Activated CD4-positive, CD25-positive, alpha-beta regulatory T cell treated with anti-CD3 and anti-CD28 coated beads, Interleukin-2, amount 50 U/mL, for 72 hours (primary cell): ENCODE data around the gene FAM76A.
"Not testable (repeated sequence)": the region's sequence is repeated elsewhere in the genome, so short reads cannot be mapped to it uniquely, and the experiment has no call there.

Experiments used
- DNase-seq: peaks from one replicate; pipeline ENCODE4 v3.0.0; 2021

The FAM76A gene

DNA sequence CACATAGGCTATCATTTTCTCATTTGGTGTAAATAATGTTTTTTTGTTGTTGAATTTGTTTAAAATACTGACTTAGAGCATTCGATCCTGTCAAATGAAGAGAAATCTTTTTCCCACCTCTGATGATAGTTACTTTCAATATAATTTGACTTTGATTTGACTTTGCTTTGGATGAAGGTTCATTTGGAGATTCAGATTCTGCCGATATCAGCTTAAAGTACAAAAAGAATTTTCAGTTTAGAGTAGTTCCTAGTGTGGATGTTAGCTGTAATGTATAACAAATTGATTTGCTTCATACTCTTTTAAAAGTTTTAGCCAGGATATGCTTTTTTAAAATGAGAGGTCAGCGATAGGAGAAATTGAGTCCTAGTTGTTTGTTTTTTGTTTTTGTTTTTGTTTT, 57.2 kb downstream of the FAM76A start:
- DNase-seq = no peak

DNA sequence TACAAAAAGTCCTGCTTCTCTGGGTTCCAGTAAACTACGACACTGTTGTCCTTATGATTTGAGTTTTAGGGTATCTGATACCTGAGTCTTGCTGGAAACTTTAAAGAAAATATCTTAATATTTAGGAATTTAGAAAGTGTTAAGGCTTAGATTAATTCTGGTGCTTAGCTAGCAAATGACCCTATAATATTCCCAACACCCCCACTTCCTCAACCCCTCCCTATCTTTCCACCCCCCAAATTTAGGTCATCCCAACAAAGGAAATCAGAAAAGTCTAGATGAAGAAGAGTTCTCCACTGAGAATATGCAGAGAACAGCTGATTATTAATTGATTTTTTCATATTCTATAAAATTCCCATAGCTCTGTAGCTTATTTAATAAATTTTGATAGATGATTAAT, 58.9 kb downstream of the FAM76A start:
- no peak for DNase-seq

GRCh38 chr1:27785781-27786455, 60.2 kb downstream of the FAM76A start:
- no peak for DNase-seq

DNA sequence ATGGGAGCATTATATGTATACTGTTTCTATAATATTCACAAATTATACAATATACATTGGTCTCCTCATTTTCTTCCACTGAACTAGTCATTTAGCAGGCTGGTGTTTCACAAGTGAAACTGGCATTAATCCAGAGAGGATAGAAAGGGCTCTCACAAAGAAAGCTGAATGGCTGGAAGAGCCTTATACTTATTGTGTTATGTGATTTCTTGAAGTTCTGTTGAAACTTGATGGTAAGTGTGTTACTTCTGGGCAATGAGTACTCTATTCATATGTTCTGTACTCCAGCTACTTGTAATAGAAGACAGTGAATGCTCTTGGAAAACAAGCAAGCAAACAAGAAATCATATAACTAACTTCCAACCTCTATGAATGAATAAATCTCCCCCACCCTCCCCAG, 62.1 kb downstream of the FAM76A start:
- DNase-seq = no peak

- DNase-seq = no peak
These were observed 63.8 kb downstream of the FAM76A start for GRCh38 chr1:27789540-27790041.

DNA sequence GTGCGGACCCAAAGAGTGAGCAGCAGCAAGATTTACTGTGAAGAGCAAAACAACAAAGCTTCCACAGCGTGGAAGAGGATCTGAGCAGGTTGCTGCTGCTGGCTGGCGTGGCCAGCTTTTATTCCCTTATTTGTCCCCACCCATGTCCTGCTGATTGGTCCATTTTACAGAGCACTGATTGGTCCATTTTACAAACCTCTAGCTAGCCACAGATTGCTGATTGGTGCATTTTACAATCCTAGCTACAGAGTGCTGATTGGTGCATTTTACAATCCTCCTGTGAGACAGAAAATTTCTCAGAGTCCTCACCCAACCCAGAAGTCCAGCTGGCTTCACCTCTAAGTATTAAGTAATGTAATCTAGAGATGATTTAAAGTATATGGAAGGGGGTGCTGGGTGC, 64.5 kb downstream of the FAM76A start:
- not testable (repeated sequence) for DNase-seq

GRCh38 chr1:27795601-27796000, 69.8 kb downstream of the FAM76A start:
- no peak for DNase-seq

DNA sequence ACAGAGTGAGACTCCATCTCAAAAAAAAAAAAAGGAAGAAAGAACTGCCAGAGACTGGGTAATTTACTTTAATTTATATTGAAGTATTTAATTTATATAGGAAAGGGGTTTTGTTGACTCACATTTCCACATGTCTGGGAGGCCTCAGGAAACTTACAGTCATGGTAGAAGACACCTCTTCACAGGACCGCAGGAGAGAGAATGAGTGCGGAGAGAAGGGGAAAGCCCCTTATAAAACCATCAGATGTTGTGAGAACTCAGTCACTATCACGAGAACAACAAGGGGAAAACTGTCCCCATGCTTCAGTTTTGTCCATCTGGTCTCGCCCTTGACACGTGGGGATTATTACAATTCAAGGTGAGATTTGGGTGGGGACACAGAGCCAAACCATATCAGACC, 79.0 kb downstream of the FAM76A start:
- DNase-seq = no peak

GRCh38 chr1:27806758-27807157, 81.0 kb downstream of the FAM76A start:
- no peak for DNase-seq

DNA sequence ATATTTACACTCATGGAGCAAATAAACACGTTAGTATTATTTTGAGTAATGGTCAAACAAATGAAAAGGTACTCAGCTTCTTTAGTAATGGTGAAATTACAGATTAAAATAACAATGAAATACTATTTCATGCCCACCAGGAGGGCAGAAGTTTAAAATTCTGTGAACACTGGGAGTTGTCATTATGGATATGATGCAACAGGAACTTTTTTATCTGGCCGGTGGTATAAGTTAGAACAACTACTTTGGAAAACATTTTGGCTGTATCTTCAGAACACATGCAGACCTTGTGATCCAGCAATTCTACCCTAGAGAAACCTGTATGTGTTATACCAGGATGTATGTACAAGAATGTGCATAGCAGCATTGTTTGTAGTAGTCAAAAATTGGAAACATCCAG, 81.6 kb downstream of the FAM76A start:
- no peak for DNase-seq

- not testable (repeated sequence) for DNase-seq
These were observed 82.4 kb downstream of the FAM76A start for GRCh38 chr1:27808131-27808530.

DNA sequence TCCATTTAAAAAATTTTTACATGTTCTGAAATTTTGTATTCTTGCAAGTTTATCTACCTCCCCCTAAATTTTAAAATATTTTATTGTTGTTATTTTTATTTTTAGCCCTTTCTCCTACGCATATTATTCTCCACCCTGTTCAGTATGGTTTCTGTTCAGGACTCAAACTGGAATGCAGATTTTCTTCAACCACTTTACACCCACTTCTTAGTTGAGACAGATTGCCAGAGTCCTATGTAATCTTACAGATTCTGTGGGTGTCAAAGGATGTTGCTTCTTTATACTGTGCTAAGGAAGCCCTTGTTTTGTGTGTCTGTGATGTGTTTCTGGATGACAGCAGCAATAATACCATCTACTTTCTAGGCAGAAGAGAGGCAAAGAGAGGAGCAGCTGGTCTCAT, 84.1 kb downstream of the FAM76A start:
- no peak for DNase-seq

DNA sequence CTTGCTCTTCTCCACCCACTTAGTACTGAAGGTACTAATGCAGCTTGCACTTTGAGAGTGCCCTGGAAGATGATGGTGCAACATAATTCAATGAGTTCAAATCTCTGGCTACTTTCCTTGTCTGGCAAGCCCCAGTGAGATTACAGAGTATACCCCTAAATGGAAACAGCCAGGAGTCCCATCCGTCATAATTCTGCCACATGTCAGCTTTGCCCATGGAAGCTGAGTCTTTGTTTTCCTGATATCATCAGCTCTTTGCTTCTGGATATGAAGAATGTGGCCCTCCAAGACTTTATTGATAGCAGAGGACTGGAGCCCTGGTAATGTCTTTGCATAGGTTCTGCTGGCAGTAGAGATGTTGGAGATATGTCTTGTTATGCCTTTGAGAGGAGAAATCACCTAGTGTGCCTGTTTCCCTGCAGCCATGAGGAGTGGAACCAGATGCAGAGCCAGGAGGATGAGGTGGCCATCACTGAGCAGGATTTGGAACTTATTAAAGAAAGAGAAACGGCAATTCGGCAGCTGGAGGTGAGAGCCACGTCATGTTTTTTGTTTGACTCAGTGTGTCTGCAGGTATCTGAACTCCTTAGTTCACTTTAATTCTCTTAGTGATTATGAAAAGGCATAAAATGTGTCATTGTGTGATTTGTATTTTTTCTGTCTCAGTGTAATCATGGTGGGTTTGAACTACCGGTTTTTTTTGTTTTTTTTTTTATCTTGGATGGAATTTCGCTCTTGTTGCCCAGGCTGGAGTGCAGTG, 86.2 kb downstream of the FAM76A start:
- DNase-seq = no peak
